HG03571 (cell line): ENCODE measurements around the gene EMP1.

Source experiments
- ATAC-seq: cut with Tn5 transposase; IDR thresholded peaks from one replicate; pipeline ENCODE4 v1.9.1; 2021; ENCODE audit not compliant: unreplicated experiment

Gene EMP1

GRCh38 chr12:13171921-13172859 is 24.3 kb upstream of the EMP1 start:
- ATAC-seq: peak; percentile 30

GRCh38 chr12:13173012-13173932 is 23.3 kb upstream of the EMP1 start:
- ATAC-seq: peak; percentile 95

- no peak for ATAC-seq
Observed at GRCh38 chr12:13175499-13175898, 21.0 kb upstream of the EMP1 start.

- no peak for ATAC-seq
Observed at GRCh38 chr12:13176256-13176655, 20.3 kb upstream of the EMP1 start.

GRCh38 chr12:13177373-13177772 is 19.2 kb upstream of the EMP1 start:
- ATAC-seq: no peak

- no peak for ATAC-seq
Observed at GRCh38 chr12:13177906-13178305, 18.6 kb upstream of the EMP1 start.

- ATAC-seq: no peak
Observed at GRCh38 chr12:13178568-13179210, 17.8 kb upstream of the EMP1 start.

- ATAC-seq: no peak
Observed at GRCh38 chr12:13179211-13180074, 17.1 kb upstream of the EMP1 start.

GRCh38 chr12:13181375-13182070 is 15.0 kb upstream of the EMP1 start:
- ATAC-seq: no peak

GRCh38 chr12:13182881-13183280 is 13.6 kb upstream of the EMP1 start:
- ATAC-seq: no peak

GRCh38 chr12:13183620-13184019 is 12.9 kb upstream of the EMP1 start:
- no peak for ATAC-seq

GRCh38 chr12:13186302-13186701 is 10.2 kb upstream of the EMP1 start:
- no peak for ATAC-seq

- ATAC-seq: no peak
Observed at GRCh38 chr12:13187399-13187798, 9.1 kb upstream of the EMP1 start.

GRCh38 chr12:13189264-13189663 is 7.3 kb upstream of the EMP1 start:
- ATAC-seq: no peak

GRCh38 chr12:13190275-13190674 is 6.3 kb upstream of the EMP1 start:
- no peak for ATAC-seq

- ATAC-seq: no peak
Observed at GRCh38 chr12:13192719-13193118, 3.8 kb upstream of the EMP1 start.

- ATAC-seq: no peak
Observed at GRCh38 chr12:13193505-13194231, 2.9 kb upstream of the EMP1 start.

GRCh38 chr12:13194401-13195110 is 2.0 kb upstream of the EMP1 start:
- no peak for ATAC-seq
